Astrocyte (in vitro differentiated cells and primary cell): ENCODE data around the gene RNF6.

ENCODE experiments used
- CTCF ChIP-seq: IDR thresholded peaks from 2 replicates; pipeline ENCODE4 v1.5.1; 2011; ENCODE audit warnings: low read depth, mild to moderate bottlenecking, inconsistent platforms, low read length, moderate library complexity; ENCODE audit not compliant: insufficient read depth
- EZH2 ChIP-seq: IDR thresholded peaks from 2 replicates; pipeline ENCODE4 v1.6.1; 2012; ENCODE audit warnings: mild to moderate bottlenecking, low read length, inconsistent platforms; ENCODE audit not compliant: insufficient read depth

- TF ChIP-seq EZH2, result no peak
- TF ChIP-seq CTCF, result no peak
Measured at GRCh38 chr13:26266311-26266710, 44.2 kb upstream of the RNF6 start.
